SU-DHL-6 (cell line): ENCODE data around the gene RASSF4.

Experiments used
- H2AFZ ChIP-seq: fragments of 200-600 bp; sonication (generic); 2 replicates; pipeline ENCODE4 v1.6.1; 2014; ENCODE audit warnings: low read depth, mild to moderate bottlenecking, moderate library complexity, mixed read lengths, antibody characterized with exemption, low read length; ENCODE audit not compliant: severe bottlenecking
- H3F3A ChIP-seq: fragments of 200-600 bp; shearing (Covaris generic); 2 replicates; pipeline ENCODE4 v1.6.0; 2016; ENCODE audit warnings: antibody characterized with exemption, mild to moderate bottlenecking; ENCODE audit not compliant: insufficient read depth
- H3K27ac ChIP-seq: fragments of 200-600 bp; sonication (generic); 2 replicates; pipeline ENCODE4 v1.5.1; 2016; ENCODE audit warnings: low read depth, mild to moderate bottlenecking, low read length, moderate library complexity, mixed read lengths
- H3K27me3 ChIP-seq: fragments of 200-600 bp; sonication (generic), shearing (Covaris generic); 2 replicates; pipeline ENCODE4 v1.6.0; 2014; ENCODE audit warnings: mild to moderate bottlenecking, low read length
- H3K36me3 ChIP-seq: fragments of 200-600 bp; sonication (generic); 2 replicates; pipeline ENCODE4 v1.6.1; 2014; ENCODE audit warnings: mild to moderate bottlenecking, low read length, mixed read lengths
- H3K4me2 ChIP-seq: fragments of 300-600, 200-600 bp; shearing (Covaris generic), sonication (generic); 2 replicates; pipeline ENCODE4 v1.6.0; 2014; ENCODE audit warnings: low read length, low read depth, mild to moderate bottlenecking; ENCODE audit not compliant: poor library complexity, severe bottlenecking
- H3K4me3 ChIP-seq: fragments of 200-600 bp; sonication (generic); 2 replicates; pipeline ENCODE4 v1.5.1; 2014; ENCODE audit warnings: antibody characterized with exemption, low read length, mild to moderate bottlenecking, mixed read lengths; ENCODE audit not compliant: insufficient read depth, poor library complexity, severe bottlenecking
- H3K79me2 ChIP-seq: fragments of 200-600 bp; sonication (generic); 2 replicates; pipeline ENCODE4 v1.6.1; 2014; ENCODE audit warnings: mild to moderate bottlenecking, low read length, moderate library complexity; ENCODE audit not compliant: insufficient read depth
- H3K9ac ChIP-seq: fragments of 200-600 bp; sonication (generic); 2 replicates; pipeline ENCODE4 v1.7.0; 2014; ENCODE audit warnings: mild to moderate bottlenecking, low read length
- H3K9me2 ChIP-seq: fragments of 200-600 bp; sonication (generic); replicated peaks from 2 replicates; pipeline ENCODE4 v1.6.1; 2014; ENCODE audit warnings: low read length; ENCODE audit not compliant: insufficient read depth
- H3K9me3 ChIP-seq: fragments of 200-600 bp; sonication (generic); 2 replicates; pipeline ENCODE4 v1.6.1; 2014; ENCODE audit warnings: low read length, mixed read lengths; ENCODE audit not compliant: insufficient read depth
- H4K20me1 ChIP-seq: fragments of 200-600 bp; sonication (generic); 2 replicates; pipeline ENCODE4 v1.6.1; 2014; ENCODE audit warnings: low read depth, mild to moderate bottlenecking, antibody characterized with exemption, low read length, moderate library complexity, mixed read lengths
- CTCF ChIP-seq: fragments of 200-600 bp; sonication (generic); IDR thresholded peaks from one replicate; pipeline ENCODE4 v1.5.1; 2017; ENCODE audit warnings: antibody characterized with exemption, mild to moderate bottlenecking, low read length, moderate library complexity; ENCODE audit not compliant: insufficient read depth, poor library complexity, severe bottlenecking
- EZH2phosphoT487 ChIP-seq: fragments of 200-600 bp; sonication (generic), shearing (Covaris generic); conservative IDR thresholded peaks from 2 replicates; pipeline ENCODE4 v1.6.1; 2018; ENCODE audit warnings: mild to moderate bottlenecking, antibody characterized with exemption, low read length, moderate library complexity, mixed read lengths

RASSF4 gene

GRCh38 chr10:44933451-44934321 lies 25.9 kb upstream of the RASSF4 start:
- Histone ChIP-seq H3K4me2 (no peak overlapping the region), H2AFZ (no peak overlapping the region), H4K20me1 (no peaks in the 10 kb centered on the region), H3K36me3 (no peaks in the 10 kb centered on the region), H3K9me3 (no peaks in the 10 kb centered on the region), H3K4me3 (no peak overlapping the region), H3K79me2 (no peaks in the 10 kb centered on the region), H3K27me3 (no peaks in the 10 kb centered on the region), H3K27ac (no peak overlapping the region), H3K9me2 (no peaks in the 10 kb centered on the region), H3F3A (no peaks in the 10 kb centered on the region), H3K9ac (no peak overlapping the region)
- TF ChIP-seq EZH2phosphoT487: no peak
- TF ChIP-seq CTCF: no peak

- Histone ChIP-seq H3K9me2 (no peaks in the 10 kb centered on the region), H4K20me1 (no peaks in the 10 kb centered on the region), H3K36me3 (no peaks in the 10 kb centered on the region), H3K27ac (no peak overlapping the region), H3K79me2 (no peaks in the 10 kb centered on the region), H3K9me3 (no peaks in the 10 kb centered on the region), H3K9ac (no peak overlapping the region), H3K27me3 (no peaks in the 10 kb centered on the region), H3K4me2 (no peak overlapping the region), H2AFZ (no peak overlapping the region), H3F3A (no peaks in the 10 kb centered on the region), H3K4me3 (no peak overlapping the region)
- no peak for TF ChIP-seq EZH2phosphoT487
- TF ChIP-seq CTCF: no peak
Observed at GRCh38 chr10:44934416-44935200, 25.0 kb upstream of the RASSF4 start.

- H3K4me2 ChIP-seq: no peak overlapping the region
- H4K20me1 ChIP-seq: no peaks in the 10 kb centered on the region
- no peaks in the 10 kb centered on the region for H3K79me2 ChIP-seq
- H3K9me2 ChIP-seq: no peaks in the 10 kb centered on the region
- H3K4me3 ChIP-seq: no peak overlapping the region
- no peaks in the 10 kb centered on the region for H3K9me3 ChIP-seq
- H3K9ac ChIP-seq: no peak overlapping the region
- H2AFZ ChIP-seq: no peak overlapping the region
- H3K27ac ChIP-seq: no peak overlapping the region
- H3K27me3 ChIP-seq: no peaks in the 10 kb centered on the region
- TF ChIP-seq EZH2phosphoT487 (no peak), CTCF (no peak)
- no peaks in the 10 kb centered on the region for H3F3A ChIP-seq
- no peaks in the 10 kb centered on the region for H3K36me3 ChIP-seq
Observed at GRCh38 chr10:44935201-44935965, 24.2 kb upstream of the RASSF4 start.
